ENCODE data around the gene CDIP1. TPM values are rescaled to one million over a fixed set of nuclear protein-coding genes. Genes with fewer than 3 reads are reported as not detected.
A peak's percentile ranks its signal among the peaks of the same experiment; 100 is the strongest.

Gene CDIP1
- total and polyA plus RNA-seq, 5 experiments from 2014 or later = 18.2 to 25.5 (median 25.0) TPM

DNA sequence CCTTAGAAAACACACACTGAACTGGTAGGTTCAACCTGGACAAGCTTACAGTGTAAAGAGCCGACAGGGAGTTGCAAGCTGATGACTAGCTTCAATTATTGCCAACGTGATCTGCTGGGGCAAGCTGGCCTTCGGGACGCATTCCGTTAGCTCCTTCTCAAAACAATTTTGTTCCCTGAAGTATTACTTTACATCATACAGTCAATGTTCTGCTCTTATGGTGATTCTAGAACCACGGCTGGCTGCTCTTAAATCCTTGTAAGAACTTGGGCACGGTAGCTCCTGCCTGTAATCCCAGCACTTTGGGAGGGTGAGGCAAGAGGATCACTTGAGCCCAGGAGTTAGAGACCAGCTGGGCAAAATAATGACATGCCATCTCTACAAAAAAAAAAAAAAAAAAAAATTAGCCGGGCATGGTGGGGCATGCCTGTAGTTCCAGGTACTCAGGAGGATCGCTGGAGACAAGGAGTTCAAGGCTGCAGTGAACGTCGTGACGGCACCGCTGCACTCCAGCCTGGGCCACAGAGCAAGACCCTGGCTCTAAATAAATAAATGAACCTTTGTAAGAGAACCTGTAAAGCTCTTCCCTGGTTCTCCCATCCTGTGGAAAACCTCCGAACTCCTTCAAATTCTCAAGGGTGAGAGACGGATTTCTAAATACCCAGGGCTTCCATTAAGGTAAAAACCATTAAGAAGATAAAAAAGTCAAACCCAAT lies 2.0 kb downstream of the CDIP1 start:
- Mint-ChIP-seq H3K27ac (peak overlapping the region; percentile 8 to 95 (median 92)), H3K9me3 (peaks cover 0 to 9% (median 4%) of the 10 kb centered on the region in 9 donors), H3K4me3 (peak overlapping the region; percentile 69 to 91 (median 81)), H3K27me3 (no peaks in the 10 kb centered on the region), H3K36me3 (peaks cover 2 to 6% (median 5%) of the 10 kb centered on the region in 3 donors), H3K4me1 (peaks cover 31 to 59% (median 50%) of the 10 kb centered on the region in 4 donors)
- POLR2A ChIA-PET = interaction anchor here (0.6 to 3.5 kb wide), 6 partner anchors 12 to 61 kb away, joined by 3 to 14 read pairs (median 6); partner anchors contain the start of gene HMOX2
- DNase-seq (no peak), ATAC-seq (no peak)

DNA sequence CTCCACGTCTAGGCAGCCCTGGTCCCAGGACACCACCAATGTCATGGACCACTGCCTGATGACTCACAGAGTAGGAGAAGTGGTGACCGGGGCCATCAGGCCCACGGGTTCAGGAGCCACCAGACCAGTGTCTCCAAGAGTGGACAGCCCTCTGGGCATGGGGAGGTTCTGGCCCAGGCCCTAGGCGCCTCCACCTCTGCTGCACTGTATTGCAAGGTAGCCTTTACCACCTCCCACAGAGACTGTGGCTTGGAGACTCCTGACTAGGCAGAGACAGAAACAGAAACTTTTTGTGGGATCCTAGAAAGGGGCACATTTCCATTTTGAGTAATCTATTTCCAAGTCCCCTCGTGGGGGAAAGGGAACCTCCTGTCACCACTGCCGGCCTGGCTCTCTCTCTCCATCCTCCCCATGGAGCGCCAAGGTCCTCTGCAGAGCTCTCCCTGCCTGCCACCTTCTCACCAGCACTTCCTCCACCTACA lies 2.9 kb downstream of the CDIP1 start:
- Mint-ChIP-seq H3K27me3 (no peaks in the 10 kb centered on the region), H3K9me3 (peaks cover 0 to 9% (median 4%) of the 10 kb centered on the region in 9 donors), H3K4me1 (peaks cover 31 to 61% (median 51%) of the 10 kb centered on the region in 4 donors), H3K27ac (peak overlapping the region; percentile 83 to 95 (median 93)), H3K4me3 (peak overlapping the region in 9 of 10 donors; percentile 28 to 89 (median 72)), H3K36me3 (peaks cover 2 to 6% (median 5%) of the 10 kb centered on the region in 3 donors)
- POLR2A ChIA-PET = interaction anchor here (0.9 to 3.5 kb wide), 4 partner anchors 11 to 60 kb away, joined by 6 to 14 read pairs (median 10); partner anchors contain the start of gene HMOX2
- no peak for DNase-seq
- no peak for ATAC-seq

DNA sequence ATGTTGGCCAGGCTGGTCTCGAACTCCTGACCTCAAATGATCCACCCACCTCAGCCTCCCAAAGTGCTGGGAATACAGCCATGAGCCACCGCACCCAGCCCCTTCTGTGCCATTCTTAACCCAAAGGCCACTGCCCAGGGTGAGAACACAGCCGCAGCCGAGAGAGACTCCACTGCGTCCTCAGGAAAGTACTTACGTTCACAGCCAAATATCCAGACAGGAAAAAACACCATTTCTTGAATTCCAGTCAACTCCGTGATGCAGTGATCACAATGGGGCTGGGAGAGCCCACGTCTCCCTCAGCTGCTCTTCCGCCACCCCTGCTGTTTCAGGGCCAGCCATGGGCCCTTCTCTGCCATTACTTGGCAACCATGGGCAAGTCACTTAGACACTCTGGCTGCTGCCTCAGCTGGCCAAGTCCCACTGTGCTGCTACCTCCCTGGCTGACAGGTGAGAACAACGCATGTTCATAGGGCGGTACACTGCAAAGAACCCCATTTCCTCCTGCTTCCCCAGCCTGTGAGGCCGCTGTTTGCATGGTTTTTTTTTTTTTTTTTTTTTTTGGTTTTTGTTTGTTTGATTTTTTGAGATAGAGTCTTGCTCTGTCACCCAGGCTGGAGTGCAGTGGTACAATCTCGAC lies 4.3 kb downstream of the CDIP1 start:
- Mint-ChIP-seq H3K27ac (peak overlapping the region; percentile 82 to 95 (median 93)), H3K9me3 (peaks cover 0 to 3% (median 0%) of the 10 kb centered on the region in 9 donors), H3K36me3 (peaks cover 0 to 6% (median 0%) of the 10 kb centered on the region in 3 donors), H3K27me3 (no peaks in the 10 kb centered on the region), H3K4me1 (peaks cover 32 to 72% (median 62%) of the 10 kb centered on the region in 4 donors), H3K4me3 (peak overlapping the region in 8 of 10 donors; percentile 49 to 89 (median 74))
- ATAC-seq (peak in 1 of 2 donors; percentile 40), DNase-seq (peak in 5 of 10 donors; percentile 37 to 76 (median 53))
- POLR2A ChIA-PET = interaction anchor here (1.0 to 1.3 kb wide), 2 partner anchors 27 to 58 kb away, joined by 3 read pairs; partner anchors contain the start of gene HMOX2

DNA sequence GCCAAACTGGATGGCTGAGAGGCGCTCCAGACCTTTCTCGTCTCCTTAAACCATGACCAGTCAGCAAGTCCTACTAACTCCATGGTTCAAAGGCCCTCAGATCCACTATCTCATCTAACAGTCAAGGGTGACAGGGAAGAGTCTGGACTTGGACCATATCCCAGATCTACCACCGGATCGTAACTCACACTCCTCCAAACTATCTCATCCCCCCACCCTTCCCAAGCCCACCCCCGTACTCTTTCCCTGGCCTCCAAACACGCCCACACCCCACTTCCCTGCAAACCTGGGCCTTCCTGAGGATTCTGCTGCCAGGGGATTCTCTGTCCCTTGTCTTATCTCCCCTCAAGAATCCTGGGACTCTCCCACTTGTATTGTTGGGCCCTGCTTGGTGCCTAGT lies 5.1 kb downstream of the CDIP1 start:
- DNase-seq (no peak), ATAC-seq (no peak)
- H3K27ac Mint-ChIP-seq = peak overlapping the region in 9 of 10 donors; percentile 52 to 92 (median 67)
- peaks cover 0 to 6% (median 0%) of the 10 kb centered on the region in 3 donors for H3K36me3 Mint-ChIP-seq
- no peaks in the 10 kb centered on the region for H3K9me3 Mint-ChIP-seq
- peaks cover 36 to 74% (median 65%) of the 10 kb centered on the region in 4 donors for H3K4me1 Mint-ChIP-seq
- POLR2A ChIA-PET = no interaction called here
- no peaks in the 10 kb centered on the region for H3K27me3 Mint-ChIP-seq
- peak overlapping the region in 1 of 10 donors; percentile 16 for H3K4me3 Mint-ChIP-seq

DNA sequence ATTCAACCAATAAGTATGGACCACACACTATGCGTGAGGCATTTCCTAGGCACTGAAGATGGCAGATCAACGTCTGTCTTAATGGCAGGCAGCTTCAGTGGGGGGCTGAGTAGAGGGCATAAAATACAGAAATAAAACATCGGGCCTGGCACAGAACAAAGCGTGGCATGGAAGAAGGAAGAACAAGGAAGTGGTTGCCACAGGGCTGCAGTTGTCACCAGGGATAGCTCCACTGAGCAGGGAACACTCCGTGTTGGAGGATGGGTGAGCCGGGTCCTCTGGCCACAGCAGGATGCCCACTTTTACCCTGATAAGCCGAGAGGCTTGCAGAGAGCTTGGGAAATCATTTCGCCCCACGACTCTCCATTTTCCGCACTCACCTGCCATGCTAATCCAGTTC lies 6.3 kb downstream of the CDIP1 start:
- no peaks in the 10 kb centered on the region for H3K27me3 Mint-ChIP-seq
- H3K9me3 Mint-ChIP-seq = no peaks in the 10 kb centered on the region
- peak overlapping the region in 1 of 10 donors; percentile 41 for H3K4me3 Mint-ChIP-seq
- H3K4me1 Mint-ChIP-seq = peaks cover 33 to 79% (median 69%) of the 10 kb centered on the region in 4 donors
- ATAC-seq (no peak), DNase-seq (no peak)
- POLR2A ChIA-PET = no interaction called here
- H3K27ac Mint-ChIP-seq = peak overlapping the region in 3 of 10 donors; percentile 6 to 63 (median 48)
- H3K36me3 Mint-ChIP-seq = peaks cover 0 to 6% (median 0%) of the 10 kb centered on the region in 3 donors

DNA sequence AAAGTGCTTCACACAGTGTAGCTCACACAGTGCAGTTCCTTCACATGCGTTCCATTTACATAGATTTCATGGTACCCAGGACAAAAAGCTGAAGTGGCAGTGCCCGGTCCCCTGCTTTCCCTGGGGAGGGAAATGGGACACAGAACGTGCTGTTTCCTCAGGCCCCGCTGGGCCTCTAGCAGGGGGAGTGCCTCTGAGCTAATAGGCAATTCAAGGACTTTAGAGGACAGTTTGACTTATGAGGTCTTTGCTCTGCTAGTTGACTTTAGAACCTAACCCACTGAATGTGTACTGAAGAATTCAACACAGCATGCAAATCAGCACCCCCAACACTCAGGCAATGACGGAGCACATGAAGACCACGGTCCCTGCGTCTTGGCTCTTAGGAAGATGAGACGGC lies 6.8 kb downstream of the CDIP1 start:
- peaks cover 30 to 79% (median 69%) of the 10 kb centered on the region in 4 donors for H3K4me1 Mint-ChIP-seq

DNA sequence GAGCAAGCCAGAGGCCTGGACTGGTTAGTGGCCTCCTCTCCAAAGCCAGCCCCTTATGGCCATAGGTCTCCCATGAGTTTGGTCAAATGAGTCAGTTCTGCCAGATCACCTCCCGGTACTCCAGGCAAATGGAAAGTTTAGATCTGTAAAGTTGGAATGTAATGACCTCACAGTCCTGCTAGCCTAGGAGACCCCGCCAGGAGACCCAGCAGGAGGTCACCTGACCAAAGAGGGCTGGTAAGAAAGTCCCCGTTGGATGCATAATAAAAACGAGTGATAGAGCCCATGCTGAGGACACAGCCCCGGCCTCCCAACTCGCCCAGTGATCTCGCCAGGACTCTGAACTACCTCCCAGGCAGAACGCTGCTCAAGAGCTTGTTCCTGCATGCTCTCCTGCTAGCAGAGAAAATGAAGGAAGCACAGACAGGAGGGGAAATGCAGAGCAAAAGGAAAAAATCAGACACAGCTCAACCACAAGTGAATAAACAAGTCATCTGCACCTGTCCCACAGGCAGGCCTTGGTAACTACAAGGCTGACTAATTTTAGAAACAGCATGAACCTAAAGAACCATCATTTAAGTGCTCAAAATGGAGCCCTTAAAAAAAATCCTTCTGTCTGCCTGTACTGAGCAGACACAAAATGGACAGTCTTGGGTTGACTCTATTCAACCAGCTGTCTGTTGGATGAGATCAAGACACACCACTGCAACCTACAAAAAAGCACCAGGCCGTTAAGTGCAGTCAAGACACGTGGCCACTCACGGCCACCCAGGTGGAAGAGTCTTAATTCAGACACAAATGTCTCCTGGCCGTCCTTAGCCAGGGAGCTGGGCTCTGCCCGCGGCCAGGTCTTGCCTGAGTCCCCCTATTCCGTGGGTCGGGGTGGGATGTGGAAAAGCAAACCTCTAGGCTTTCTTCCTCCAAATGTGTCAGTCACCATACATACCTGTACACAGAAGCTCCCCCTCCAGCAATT lies 9.2 kb downstream of the CDIP1 start:
- Mint-ChIP-seq H3K4me3 (peak overlapping the region in 9 of 10 donors; percentile 42 to 82 (median 74)), H3K4me1 (peaks cover 23 to 69% (median 49%) of the 10 kb centered on the region in 4 donors), H3K27me3 (no peaks in the 10 kb centered on the region), H3K27ac (peak overlapping the region; percentile 49 to 95 (median 87)), H3K36me3 (peaks cover 0 to 6% (median 0%) of the 10 kb centered on the region in 3 donors), H3K9me3 (no peaks in the 10 kb centered on the region)
- DNase-seq = no peak
- POLR2A ChIA-PET = interaction anchor here (0.6 to 2.8 kb wide), 5 partner anchors 9 to 532 kb away, joined by 4 to 13 read pairs (median 5); partner anchors contain the start of genes CDIP1 and HMOX2
- ATAC-seq = peak; percentile 76 to 77

More for the DNA sequence above, 6.8 kb downstream of the CDIP1 start:
- no peak for ATAC-seq
- H3K36me3 Mint-ChIP-seq = peaks cover 0 to 6% (median 0%) of the 10 kb centered on the region in 3 donors
- no peak for DNase-seq
- no peaks in the 10 kb centered on the region for H3K9me3 Mint-ChIP-seq
- H3K4me3 Mint-ChIP-seq = no peak overlapping the region
- POLR2A ChIA-PET = interaction anchor here (0.7 kb wide), 1 partner anchor 10 kb away, joined by 3 read pairs; no protein-coding TSS in a partner anchor
- peak overlapping the region in 4 of 10 donors; percentile 6 to 63 (median 40) for H3K27ac Mint-ChIP-seq
- H3K27me3 Mint-ChIP-seq = no peaks in the 10 kb centered on the region

DNA sequence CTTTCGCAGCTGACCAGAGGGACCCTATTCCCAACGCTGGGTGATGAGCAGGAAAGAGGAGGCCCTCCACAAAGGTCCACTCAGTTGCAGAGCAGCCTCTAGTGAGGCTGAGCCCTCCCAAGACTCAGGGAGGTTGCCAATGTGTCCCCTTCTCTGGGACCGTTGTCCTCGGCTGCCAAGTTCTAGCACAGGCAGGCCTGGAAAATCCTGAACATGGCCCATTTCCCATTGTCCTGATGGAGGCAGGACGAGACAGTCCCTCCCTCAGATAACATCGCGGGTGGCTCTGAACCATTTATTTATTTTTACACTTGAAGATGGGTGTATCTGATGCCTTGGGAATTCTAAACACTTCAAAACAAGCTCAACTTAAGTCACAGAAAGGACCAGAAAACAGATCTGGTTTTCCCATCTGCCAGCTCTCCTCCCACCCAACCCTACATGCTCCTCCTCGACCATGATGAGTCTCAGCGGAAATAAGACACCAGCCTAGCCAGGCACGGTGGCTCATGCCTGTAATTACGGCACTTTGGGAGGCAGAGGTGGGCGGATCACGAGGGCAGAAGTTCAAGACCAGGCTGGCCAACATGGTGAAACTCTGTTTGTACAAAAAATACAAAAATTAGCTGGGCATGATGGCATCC lies 12.8 kb downstream of the CDIP1 start:
- no peak overlapping the region for H3K4me3 Mint-ChIP-seq
- DNase-seq (no peak), ATAC-seq (no peak)
- H3K36me3 Mint-ChIP-seq = peaks cover 0 to 4% (median 0%) of the 10 kb centered on the region in 3 donors
- POLR2A ChIA-PET = interaction anchor here (0.7 kb wide), 2 partner anchors 20 to 24 kb away, joined by 3 to 4 read pairs; no protein-coding TSS in a partner anchor
- H3K4me1 Mint-ChIP-seq = peaks cover 20 to 57% (median 44%) of the 10 kb centered on the region in 4 donors
- H3K27ac Mint-ChIP-seq = no peak overlapping the region
- no peaks in the 10 kb centered on the region for H3K27me3 Mint-ChIP-seq
- no peaks in the 10 kb centered on the region for H3K9me3 Mint-ChIP-seq

DNA sequence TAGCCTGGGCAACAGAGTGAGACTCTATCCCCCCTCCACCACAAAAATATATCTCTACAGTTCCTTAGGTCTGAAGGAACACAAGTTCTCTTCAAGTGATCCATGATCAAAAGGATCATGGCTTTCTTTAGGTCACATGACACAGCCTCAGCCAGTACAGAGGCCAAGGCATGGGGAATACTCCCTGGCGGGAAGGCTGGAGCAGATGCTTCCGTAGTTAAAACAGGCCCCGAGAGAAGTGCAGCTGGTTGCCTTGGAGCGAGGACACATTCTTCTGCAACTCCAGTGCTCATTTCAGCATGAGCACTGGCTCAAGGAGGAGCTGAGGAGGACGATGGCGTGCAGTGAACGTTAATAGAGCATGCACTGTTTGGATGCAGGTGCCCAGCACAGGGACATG lies 13.5 kb downstream of the CDIP1 start:
- H3K9me3 Mint-ChIP-seq = no peaks in the 10 kb centered on the region
- no peaks in the 10 kb centered on the region for H3K27me3 Mint-ChIP-seq
- no peak overlapping the region for H3K27ac Mint-ChIP-seq
- H3K4me3 Mint-ChIP-seq = no peak overlapping the region
- no peak for DNase-seq
- H3K36me3 Mint-ChIP-seq = peaks cover 0 to 4% (median 0%) of the 10 kb centered on the region in 3 donors
- no peak for ATAC-seq
- POLR2A ChIA-PET = interaction anchor here (0.7 to 2.0 kb wide), 2 partner anchors 11 to 24 kb away, joined by 3 to 7 read pairs; no protein-coding TSS in a partner anchor
- peaks cover 20 to 58% (median 41%) of the 10 kb centered on the region in 4 donors for H3K4me1 Mint-ChIP-seq

DNA sequence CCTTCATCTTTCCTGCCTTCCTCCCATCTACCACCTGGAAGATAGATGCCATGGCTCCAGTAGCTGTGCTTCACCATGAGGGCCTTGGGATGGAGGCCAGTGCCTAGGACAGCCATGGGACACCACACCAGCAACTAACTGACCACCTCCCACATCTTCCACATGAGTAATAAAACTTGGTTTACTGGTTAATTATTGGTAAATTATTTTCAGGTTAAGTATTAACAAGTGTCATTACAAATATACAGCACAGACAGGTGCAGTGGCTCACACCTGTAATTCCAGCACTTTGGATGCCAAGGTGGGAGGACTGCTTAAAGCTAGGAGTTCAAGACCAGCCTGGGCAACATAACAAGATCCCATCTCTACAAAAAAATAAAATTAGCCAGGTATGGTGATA lies 14.0 kb downstream of the CDIP1 start:
- ATAC-seq = no peak
- no peak for DNase-seq
- POLR2A ChIA-PET = interaction anchor here (0.7 to 2.0 kb wide), 3 partner anchors 12 to 48 kb away, joined by 3 to 7 read pairs (median 3); partner anchors contain the start of gene HMOX2
- Mint-ChIP-seq H3K4me3 (no peak overlapping the region), H3K27ac (peak overlapping the region in 2 of 10 donors; percentile 45 to 50), H3K9me3 (no peaks in the 10 kb centered on the region), H3K36me3 (peaks cover 0 to 4% (median 0%) of the 10 kb centered on the region in 3 donors), H3K27me3 (no peaks in the 10 kb centered on the region), H3K4me1 (peaks cover 22 to 57% (median 38%) of the 10 kb centered on the region in 4 donors)

DNA sequence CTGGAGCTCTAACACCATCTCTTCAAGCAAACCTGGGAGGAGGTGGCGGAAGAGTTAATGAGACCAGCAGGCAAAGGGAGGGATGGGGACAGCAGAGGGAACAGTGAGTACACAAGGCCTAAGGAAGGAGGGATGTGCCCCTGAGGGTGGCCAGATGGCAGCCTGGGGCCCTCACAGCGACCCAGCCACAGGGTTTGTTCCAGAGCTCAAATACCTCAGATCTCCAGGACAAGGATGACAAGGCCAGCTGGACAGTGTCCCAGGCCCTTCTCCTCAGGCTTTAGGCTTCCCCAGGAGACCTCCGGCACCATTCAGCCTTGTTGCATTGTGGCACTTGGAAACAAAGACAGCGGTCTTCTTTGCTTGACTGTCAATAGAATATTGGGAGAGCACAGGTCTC lies 14.9 kb downstream of the CDIP1 start:
- peaks cover 15 to 49% (median 30%) of the 10 kb centered on the region in 4 donors for H3K4me1 Mint-ChIP-seq
- no peaks in the 10 kb centered on the region for H3K27me3 Mint-ChIP-seq
- POLR2A ChIA-PET = interaction anchor here (0.8 to 2.0 kb wide), 3 partner anchors 13 to 47 kb away, joined by 3 to 7 read pairs (median 3); partner anchors contain the start of gene HMOX2
- H3K36me3 Mint-ChIP-seq = peaks cover 0 to 4% (median 0%) of the 10 kb centered on the region in 3 donors
- ATAC-seq = no peak
- no peaks in the 10 kb centered on the region for H3K9me3 Mint-ChIP-seq
- H3K27ac Mint-ChIP-seq = peak overlapping the region in 4 of 10 donors; percentile 8 to 48 (median 32)
- DNase-seq = no peak
- H3K4me3 Mint-ChIP-seq = no peak overlapping the region
